ENCODE data around the gene HYDIN. TPM values are rescaled to one million over a fixed set of nuclear protein-coding genes. Genes with fewer than 3 reads are reported as not detected.
"Not testable (repeated sequence)": the region's sequence is repeated elsewhere in the genome, so short reads cannot be mapped to it uniquely, and the experiment has no call there.

HYDIN gene
- total RNA-seq, 1 donor from 2014 or later: not detected

GRCh38 chr16:70995799-70996198 lies 234.7 kb downstream of the HYDIN start:
- H3K36me3 Mint-ChIP-seq (ENCODE audit: low read depth); H3K4me3 Mint-ChIP-seq; H3K27ac Mint-ChIP-seq; DNase-seq (ENCODE audit: low spot score); H3K9me3 Mint-ChIP-seq; H3K4me1 Mint-ChIP-seq (ENCODE audit: low read depth); intact Hi-C loops (cut with micrococcal nuclease); H3K27me3 Mint-ChIP-seq (ENCODE audit: insufficient read depth): not testable (repeated sequence)

- DNase-seq (ENCODE audit: low spot score); H3K4me1 Mint-ChIP-seq (ENCODE audit: low read depth); H3K4me3 Mint-ChIP-seq; H3K9me3 Mint-ChIP-seq; H3K36me3 Mint-ChIP-seq (ENCODE audit: low read depth); intact Hi-C loops (cut with micrococcal nuclease); H3K27ac Mint-ChIP-seq; H3K27me3 Mint-ChIP-seq (ENCODE audit: insufficient read depth): not testable (repeated sequence)
These were observed 238.0 kb downstream of the HYDIN start for GRCh38 chr16:70992511-70992910.

- DNase-seq (ENCODE audit: low spot score); H3K9me3 Mint-ChIP-seq; H3K4me1 Mint-ChIP-seq (ENCODE audit: low read depth); intact Hi-C loops (cut with micrococcal nuclease); H3K36me3 Mint-ChIP-seq (ENCODE audit: low read depth); H3K27ac Mint-ChIP-seq; H3K4me3 Mint-ChIP-seq; H3K27me3 Mint-ChIP-seq (ENCODE audit: insufficient read depth): not testable (repeated sequence)
These were observed 243.4 kb downstream of the HYDIN start for GRCh38 chr16:70987019-70987715.

- H3K9me3 Mint-ChIP-seq; H3K4me1 Mint-ChIP-seq (ENCODE audit: low read depth); H3K4me3 Mint-ChIP-seq; H3K36me3 Mint-ChIP-seq (ENCODE audit: low read depth); intact Hi-C loops (cut with micrococcal nuclease); DNase-seq (ENCODE audit: low spot score); H3K27ac Mint-ChIP-seq; H3K27me3 Mint-ChIP-seq (ENCODE audit: insufficient read depth): not testable (repeated sequence)
These were observed 245.8 kb downstream of the HYDIN start for GRCh38 chr16:70984675-70985074.

GRCh38 chr16:70968332-70968731 lies 262.2 kb downstream of the HYDIN start:
- H3K27ac Mint-ChIP-seq; H3K9me3 Mint-ChIP-seq; H3K36me3 Mint-ChIP-seq (ENCODE audit: low read depth); H3K27me3 Mint-ChIP-seq (ENCODE audit: insufficient read depth); H3K4me3 Mint-ChIP-seq; H3K4me1 Mint-ChIP-seq (ENCODE audit: low read depth); DNase-seq (ENCODE audit: low spot score); intact Hi-C loops (cut with micrococcal nuclease): not testable (repeated sequence)

- DNase-seq (ENCODE audit: low spot score); H3K36me3 Mint-ChIP-seq (ENCODE audit: low read depth); H3K4me3 Mint-ChIP-seq; H3K27me3 Mint-ChIP-seq (ENCODE audit: insufficient read depth); H3K27ac Mint-ChIP-seq; H3K9me3 Mint-ChIP-seq; intact Hi-C loops (cut with micrococcal nuclease); H3K4me1 Mint-ChIP-seq (ENCODE audit: low read depth): not testable (repeated sequence)
These were observed 270.4 kb downstream of the HYDIN start for GRCh38 chr16:70960169-70960568.

- H3K36me3 Mint-ChIP-seq (ENCODE audit: low read depth); H3K9me3 Mint-ChIP-seq; DNase-seq (ENCODE audit: low spot score); H3K4me3 Mint-ChIP-seq; H3K27ac Mint-ChIP-seq; H3K4me1 Mint-ChIP-seq (ENCODE audit: low read depth); intact Hi-C loops (cut with micrococcal nuclease); H3K27me3 Mint-ChIP-seq (ENCODE audit: insufficient read depth): not testable (repeated sequence)
These were observed 275.6 kb downstream of the HYDIN start for GRCh38 chr16:70954922-70955321.

GRCh38 chr16:70953824-70954223 lies 276.7 kb downstream of the HYDIN start:
- H3K27ac Mint-ChIP-seq; intact Hi-C loops (cut with micrococcal nuclease); H3K9me3 Mint-ChIP-seq; DNase-seq (ENCODE audit: low spot score); H3K27me3 Mint-ChIP-seq (ENCODE audit: insufficient read depth); H3K4me1 Mint-ChIP-seq (ENCODE audit: low read depth); H3K4me3 Mint-ChIP-seq; H3K36me3 Mint-ChIP-seq (ENCODE audit: low read depth): not testable (repeated sequence)

- H3K9me3 Mint-ChIP-seq; H3K36me3 Mint-ChIP-seq (ENCODE audit: low read depth); H3K27me3 Mint-ChIP-seq (ENCODE audit: insufficient read depth); H3K4me3 Mint-ChIP-seq; DNase-seq (ENCODE audit: low spot score); H3K4me1 Mint-ChIP-seq (ENCODE audit: low read depth); intact Hi-C loops (cut with micrococcal nuclease); H3K27ac Mint-ChIP-seq: not testable (repeated sequence)
These were observed 287.0 kb downstream of the HYDIN start for GRCh38 chr16:70943551-70943950.

- H3K27me3 Mint-ChIP-seq (ENCODE audit: insufficient read depth); H3K9me3 Mint-ChIP-seq; DNase-seq (ENCODE audit: low spot score); H3K27ac Mint-ChIP-seq; H3K36me3 Mint-ChIP-seq (ENCODE audit: low read depth); intact Hi-C loops (cut with micrococcal nuclease); H3K4me1 Mint-ChIP-seq (ENCODE audit: low read depth); H3K4me3 Mint-ChIP-seq: not testable (repeated sequence)
These were observed 290.7 kb downstream of the HYDIN start for GRCh38 chr16:70939690-70940359.

GRCh38 chr16:70936781-70937525 lies 293.6 kb downstream of the HYDIN start:
- H3K4me3 Mint-ChIP-seq; H3K27me3 Mint-ChIP-seq (ENCODE audit: insufficient read depth); H3K27ac Mint-ChIP-seq; intact Hi-C loops (cut with micrococcal nuclease); DNase-seq (ENCODE audit: low spot score); H3K36me3 Mint-ChIP-seq (ENCODE audit: low read depth); H3K4me1 Mint-ChIP-seq (ENCODE audit: low read depth); H3K9me3 Mint-ChIP-seq: not testable (repeated sequence)

- H3K36me3 Mint-ChIP-seq (ENCODE audit: low read depth); DNase-seq (ENCODE audit: low spot score); H3K27ac Mint-ChIP-seq; H3K4me3 Mint-ChIP-seq; H3K27me3 Mint-ChIP-seq (ENCODE audit: insufficient read depth); H3K4me1 Mint-ChIP-seq (ENCODE audit: low read depth); H3K9me3 Mint-ChIP-seq; intact Hi-C loops (cut with micrococcal nuclease): not testable (repeated sequence)
These were observed 295.2 kb downstream of the HYDIN start for GRCh38 chr16:70935325-70935724.

- H3K36me3 Mint-ChIP-seq (ENCODE audit: low read depth); DNase-seq (ENCODE audit: low spot score); intact Hi-C loops (cut with micrococcal nuclease); H3K4me1 Mint-ChIP-seq (ENCODE audit: low read depth); H3K27me3 Mint-ChIP-seq (ENCODE audit: insufficient read depth); H3K4me3 Mint-ChIP-seq; H3K9me3 Mint-ChIP-seq; H3K27ac Mint-ChIP-seq: not testable (repeated sequence)
These were observed 296.8 kb downstream of the HYDIN start for GRCh38 chr16:70933746-70934145.
